ENCODE data around the gene CTPS2. TPM values are rescaled to one million over a fixed set of nuclear protein-coding genes. Genes with fewer than 3 reads are reported as not detected.

CTPS2 gene
- total and polyA plus RNA-seq, 2 donors (not counting 3 experiments of a cell fraction or from before 2014, with no cell fraction given) = 7.4 to 15.7 TPM

DNA sequence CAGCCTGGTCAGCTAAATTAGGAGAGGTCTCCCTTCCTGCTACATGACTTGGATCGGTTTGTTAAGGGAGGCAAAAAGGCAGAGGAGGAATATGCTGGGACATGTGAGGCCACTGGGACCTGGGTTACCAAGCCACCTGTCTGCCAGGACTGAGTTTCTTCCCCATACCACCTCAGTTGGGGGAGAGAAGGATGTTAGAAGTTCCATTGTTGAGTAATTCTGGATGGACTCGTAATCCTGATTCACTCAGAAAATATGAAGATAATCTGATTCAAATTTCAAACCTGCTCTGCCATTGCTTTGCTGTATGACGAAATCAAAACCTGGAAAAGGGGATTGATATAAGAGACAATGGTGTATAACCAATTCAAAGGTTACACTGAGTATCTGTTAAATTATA lies 159.9 kb downstream of the CTPS2 start:
- TF ChIP-seq, protein P1, sequence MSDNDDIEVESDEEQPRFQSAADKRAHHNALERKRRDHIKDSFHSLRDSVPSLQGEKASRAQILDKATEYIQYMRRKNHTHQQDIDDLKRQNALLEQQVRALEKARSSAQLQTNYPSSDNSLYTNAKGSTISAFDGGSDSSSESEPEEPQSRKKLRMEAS (IDR thresholded peaks at IDR 0.05; ENCODE audit: insufficient read depth, insufficient read length) = no peak
- TF ChIP-seq, protein P2, sequence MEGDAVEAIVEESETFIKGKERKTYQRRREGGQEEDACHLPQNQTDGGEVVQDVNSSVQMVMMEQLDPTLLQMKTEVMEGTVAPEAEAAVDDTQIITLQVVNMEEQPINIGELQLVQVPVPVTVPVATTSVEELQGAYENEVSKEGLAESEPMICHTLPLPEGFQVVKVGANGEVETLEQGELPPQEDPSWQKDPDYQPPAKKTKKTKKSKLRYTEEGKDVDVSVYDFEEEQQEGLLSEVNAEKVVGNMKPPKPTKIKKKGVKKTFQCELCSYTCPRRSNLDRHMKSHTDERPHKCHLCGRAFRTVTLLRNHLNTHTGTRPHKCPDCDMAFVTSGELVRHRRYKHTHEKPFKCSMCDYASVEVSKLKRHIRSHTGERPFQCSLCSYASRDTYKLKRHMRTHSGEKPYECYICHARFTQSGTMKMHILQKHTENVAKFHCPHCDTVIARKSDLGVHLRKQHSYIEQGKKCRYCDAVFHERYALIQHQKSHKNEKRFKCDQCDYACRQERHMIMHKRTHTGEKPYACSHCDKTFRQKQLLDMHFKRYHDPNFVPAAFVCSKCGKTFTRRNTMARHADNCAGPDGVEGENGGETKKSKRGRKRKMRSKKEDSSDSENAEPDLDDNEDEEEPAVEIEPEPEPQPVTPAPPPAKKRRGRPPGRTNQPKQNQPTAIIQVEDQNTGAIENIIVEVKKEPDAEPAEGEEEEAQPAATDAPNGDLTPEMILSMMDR (IDR thresholded peaks at IDR 0.05; ENCODE audit: extremely low read depth in 1 of 2, insufficient read depth in 1 of 2, low read depth in 1 of 2, low read length in 2 of 2) = no peak
- no peak for TF ChIP-seq POLR2AphosphoS5 (IDR thresholded peaks at IDR 0.05; ENCODE audit: insufficient read depth, low read depth, low read length)
- Histone ChIP-seq H3K27ac (ENCODE audit: insufficient read depth, low read depth, low read length) (no peak overlapping the region), H3K9me3 (replicated peaks; ENCODE audit: control insufficient read depth, insufficient read depth, low read length) (no peaks in the 10 kb centered on the region), H3K9me1 (replicated peaks; ENCODE audit: control insufficient read depth, extremely low read depth, insufficient read depth, low read length) (no peaks in the 10 kb centered on the region), H2AFZ (ENCODE audit: low read depth, low read length) (no peak overlapping the region), H3K79me2 (ENCODE audit: control insufficient read depth, insufficient read depth, low read length) (no peaks in the 10 kb centered on the region), H3K4me1 (ENCODE audit: control insufficient read depth, extremely low read depth, insufficient read depth, low read length) (no peaks in the 10 kb centered on the region), H3K36me3 (ENCODE audit: control insufficient read depth in 2 of 2, extremely low read depth in 1 of 2, insufficient read depth in 2 of 2, low read length in 2 of 2) (no peaks in the 10 kb centered on the region), H3K4me3 (replicated peaks in 1 of 3; ENCODE audit: insufficient read depth in 1 of 3, low read depth in 1 of 3, low read length in 3 of 3) (no peak overlapping the region), H3K27me3 (ENCODE audit: control insufficient read depth in 2 of 2, insufficient read depth in 2 of 2, low read length in 2 of 2) (no peaks in the 10 kb centered on the region), H3K4me2 (ENCODE audit: insufficient read depth, low read length) (no peak overlapping the region), H3K9ac (replicated peaks; ENCODE audit: extremely low read depth, insufficient read depth, low read length) (no peak overlapping the region), H4K20me1 (replicated peaks; ENCODE audit: control insufficient read depth, extremely low read depth, insufficient read depth, low read length) (no peaks in the 10 kb centered on the region)
- CTCF ChIA-PET = no interaction called here
- BruUV-seq (replicated peaks) = no TSS peak
- POLR2A ChIA-PET = no interaction called here
- DNase-seq (ENCODE audit: low read depth, low spot score) = no peak
- dilution Hi-C loops (cut with MboI; ENCODE audit: extremely low pct_ligation_motif_present, low sequenced_read_pairs) (no loop called here), intact Hi-C loops (cut with micrococcal nuclease) (no loop called here)
- no peak for FAIRE-seq

- POLR2A ChIA-PET = no interaction called here
- H3K4me1 ChIP-seq (ENCODE audit: control insufficient read depth, extremely low read depth, insufficient read depth, low read length) = no peaks in the 10 kb centered on the region
- no peak overlapping the region for H2AFZ ChIP-seq (ENCODE audit: low read depth, low read length)
- no peak overlapping the region for H3K9ac ChIP-seq (replicated peaks; ENCODE audit: extremely low read depth, insufficient read depth, low read length)
- intact Hi-C loops (cut with micrococcal nuclease) (no loop called here), dilution Hi-C loops (cut with MboI; ENCODE audit: extremely low pct_ligation_motif_present, low sequenced_read_pairs) (no loop called here)
- no peaks in the 10 kb centered on the region for H3K36me3 ChIP-seq (ENCODE audit: control insufficient read depth in 2 of 2, extremely low read depth in 1 of 2, insufficient read depth in 2 of 2, low read length in 2 of 2)
- no peaks in the 10 kb centered on the region for H3K27me3 ChIP-seq (ENCODE audit: control insufficient read depth in 2 of 2, insufficient read depth in 2 of 2, low read length in 2 of 2)
- CTCF ChIA-PET = no interaction called here
- H3K4me2 ChIP-seq (ENCODE audit: insufficient read depth, low read length) = no peak overlapping the region
- no peak for DNase-seq (ENCODE audit: low read depth, low spot score)
- H3K79me2 ChIP-seq (ENCODE audit: control insufficient read depth, insufficient read depth, low read length) = no peaks in the 10 kb centered on the region
- H3K4me3 ChIP-seq (replicated peaks in 1 of 3; ENCODE audit: insufficient read depth in 1 of 3, low read depth in 1 of 3, low read length in 3 of 3) = no peak overlapping the region
- FAIRE-seq = no peak
- TF ChIP-seq JUN (IDR thresholded peaks at IDR 0.05; ENCODE audit: borderline replicate concordance, insufficient read depth, insufficient read length, low read depth) = no peak
- no peak for TF ChIP-seq POLR2AphosphoS5 (IDR thresholded peaks at IDR 0.05; ENCODE audit: insufficient read depth, low read depth, low read length)
- TF ChIP-seq GATA2 (IDR thresholded peaks at IDR 0.05; ENCODE audit: insufficient read depth, insufficient read length, low read depth, low read length) = no peak
- TF ChIP-seq, protein P2 (IDR thresholded peaks at IDR 0.05; ENCODE audit: extremely low read depth in 1 of 2, insufficient read depth in 1 of 2, low read depth in 1 of 2, low read length in 2 of 2) = no peak
- no peak for TF ChIP-seq FOS (IDR thresholded peaks at IDR 0.05; ENCODE audit: borderline replicate concordance, insufficient read depth, low read length)
- no peak for TF ChIP-seq EZH2 (IDR thresholded peaks at IDR 0.05; ENCODE audit: borderline replicate concordance, low read depth, low read length, severe bottlenecking)
- no peak for TF ChIP-seq POLR2A (IDR thresholded peaks at IDR 0.05; ENCODE audit: low read depth, low read length)
- TF ChIP-seq MYC (IDR thresholded peaks at IDR 0.05; ENCODE audit: low read depth, low read length) = no peak
- TF ChIP-seq, protein P1 (IDR thresholded peaks at IDR 0.05; ENCODE audit: insufficient read depth, insufficient read length) = no peak
- no peak overlapping the region for H3K27ac ChIP-seq (ENCODE audit: insufficient read depth, low read depth, low read length)
- no peaks in the 10 kb centered on the region for H4K20me1 ChIP-seq (replicated peaks; ENCODE audit: control insufficient read depth, extremely low read depth, insufficient read depth, low read length)
- no peaks in the 10 kb centered on the region for H3K9me1 ChIP-seq (replicated peaks; ENCODE audit: control insufficient read depth, extremely low read depth, insufficient read depth, low read length)
- BruUV-seq (replicated peaks) = no TSS peak
- no peaks in the 10 kb centered on the region for H3K9me3 ChIP-seq (replicated peaks; ENCODE audit: control insufficient read depth, insufficient read depth, low read length)
Measured at GRCh38 chrX:16547644-16548043, 164.8 kb downstream of the CTPS2 start.

Data from endothelial cell of umbilical vein (primary cell).